ENCODE data around the gene CDY1B. TPM values are rescaled to one million over a fixed set of nuclear protein-coding genes. Genes with fewer than 3 reads are reported as not detected.

CDY1B gene, protein sequence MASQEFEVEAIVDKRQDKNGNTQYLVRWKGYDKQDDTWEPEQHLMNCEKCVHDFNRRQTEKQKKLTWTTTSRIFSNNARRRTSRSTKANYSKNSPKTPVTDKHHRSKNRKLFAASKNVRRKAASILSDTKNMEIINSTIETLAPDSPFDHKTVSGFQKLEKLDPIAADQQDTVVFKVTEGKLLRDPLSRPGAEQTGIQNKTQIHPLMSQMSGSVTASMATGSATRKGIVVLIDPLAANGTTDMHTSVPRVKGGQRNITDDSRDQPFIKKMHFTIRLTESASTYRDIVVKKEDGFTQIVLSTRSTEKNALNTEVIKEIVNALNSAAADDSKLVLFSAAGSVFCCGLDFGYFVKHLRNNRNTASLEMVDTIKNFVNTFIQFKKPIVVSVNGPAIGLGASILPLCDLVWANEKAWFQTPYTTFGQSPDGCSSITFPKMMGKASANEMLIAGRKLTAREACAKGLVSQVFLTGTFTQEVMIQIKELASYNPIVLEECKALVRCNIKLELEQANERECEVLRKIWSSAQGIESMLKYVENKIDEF
- not detected in 5 replicates for total RNA-seq (2022; extraction: Qiagen RNA extraction; ENCODE audit: low read depth)

DNA sequence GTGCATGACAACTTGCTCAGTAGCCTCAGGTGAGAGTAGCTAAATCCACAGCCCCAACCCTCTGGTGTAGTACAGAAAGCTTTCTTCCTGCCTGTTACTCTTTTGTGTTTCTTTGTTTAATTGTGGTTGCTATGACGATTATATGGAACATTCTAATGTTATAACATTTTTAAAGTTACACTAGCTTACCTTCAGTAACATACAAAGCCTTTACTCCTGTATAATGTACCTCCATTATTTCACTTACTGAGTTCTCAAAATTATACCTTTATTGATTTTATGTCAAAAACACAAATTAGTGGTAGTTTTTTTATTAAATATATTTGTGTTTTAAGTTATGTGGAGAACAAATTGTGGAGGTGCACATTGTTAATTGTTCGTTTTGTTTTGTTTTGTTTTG is at the start of gene CDY1B:
CDY1B (minus strand) TSS at position 101 of the 400 bp plus-strand sequence. CDS start 331 bp downstream, outside the sequence.

